Fibroblast of skin of right quadriceps (primary cell): Measurements from ENCODE around the gene IL32.
"Not testable (repeated sequence)": the region's sequence is repeated elsewhere in the genome, so short reads cannot be mapped to it uniquely, and the experiment has no call there.

Experiments
- DNase-seq: peaks from one replicate; pipeline ENCODE4 v3.0.0-alpha.2; 2013

IL32 gene

DNA sequence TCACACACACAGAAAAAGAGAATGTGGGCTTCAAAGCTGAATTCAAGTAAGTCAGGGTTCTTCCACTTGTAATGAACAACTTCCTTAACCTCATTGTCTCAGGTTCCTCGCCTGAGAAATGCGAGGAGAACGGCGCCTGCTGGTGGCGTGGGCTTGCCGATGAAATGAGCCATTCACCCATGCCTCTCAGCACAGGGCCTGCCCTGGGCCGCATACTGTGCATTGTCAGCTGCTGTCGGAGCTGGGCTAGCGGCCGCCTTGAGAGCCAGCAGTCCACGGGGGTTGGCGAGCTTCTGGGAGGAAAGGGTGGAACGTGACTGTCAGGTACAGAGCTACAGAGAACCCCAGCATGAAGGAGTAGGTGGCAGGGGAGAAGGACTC, 12.1 kb upstream of the IL32 start:
- not testable (repeated sequence) for DNase-seq

GRCh38 chr16:3054965-3055733, 10.3 kb upstream of the IL32 start:
- no peak for DNase-seq

- DNase-seq, result not testable (repeated sequence)
Observed at GRCh38 chr16:3055734-3056115, 9.7 kb upstream of the IL32 start.

DNA sequence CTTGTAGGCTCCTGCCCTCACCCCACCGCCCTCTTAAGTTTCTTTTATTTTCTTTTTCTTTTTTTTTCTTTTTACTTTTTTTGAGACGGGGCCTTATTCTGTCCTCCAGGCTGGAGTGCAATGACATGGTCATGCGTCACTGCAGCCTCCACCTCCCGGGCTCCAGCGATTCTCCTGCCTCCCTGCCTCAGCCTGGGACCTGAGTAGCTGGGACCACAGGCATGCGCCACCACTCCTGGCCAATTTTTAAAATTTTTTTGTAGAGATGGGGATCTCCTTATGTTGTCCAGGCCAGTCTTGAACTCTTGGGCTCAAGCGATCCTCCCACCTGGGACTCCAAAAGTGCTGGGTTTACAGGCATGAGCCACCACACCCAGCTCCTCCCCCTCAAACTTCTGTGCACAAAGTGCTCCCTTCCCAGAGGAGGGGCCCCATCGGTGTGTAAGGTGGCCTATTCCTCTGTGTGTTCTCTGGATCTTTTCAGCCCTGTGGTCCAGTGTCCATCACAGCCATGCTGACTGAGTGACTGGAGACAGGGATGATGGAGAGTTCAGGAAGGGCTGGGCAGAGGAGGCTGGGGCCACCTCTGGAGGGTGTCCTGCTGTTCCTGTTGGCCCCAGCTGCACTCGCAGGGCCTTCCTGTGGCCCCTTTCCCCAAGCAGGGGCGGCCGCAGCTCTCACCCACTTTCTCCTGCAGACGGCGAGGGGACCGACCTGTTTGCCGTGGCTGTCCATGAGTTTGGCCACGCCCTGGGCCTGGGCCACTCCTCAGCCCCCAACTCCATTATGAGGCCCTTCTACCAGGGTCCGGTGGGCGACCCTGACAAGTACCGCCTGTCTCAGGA, 8.9 kb upstream of the IL32 start:
- DNase-seq, result no peak

DNA sequence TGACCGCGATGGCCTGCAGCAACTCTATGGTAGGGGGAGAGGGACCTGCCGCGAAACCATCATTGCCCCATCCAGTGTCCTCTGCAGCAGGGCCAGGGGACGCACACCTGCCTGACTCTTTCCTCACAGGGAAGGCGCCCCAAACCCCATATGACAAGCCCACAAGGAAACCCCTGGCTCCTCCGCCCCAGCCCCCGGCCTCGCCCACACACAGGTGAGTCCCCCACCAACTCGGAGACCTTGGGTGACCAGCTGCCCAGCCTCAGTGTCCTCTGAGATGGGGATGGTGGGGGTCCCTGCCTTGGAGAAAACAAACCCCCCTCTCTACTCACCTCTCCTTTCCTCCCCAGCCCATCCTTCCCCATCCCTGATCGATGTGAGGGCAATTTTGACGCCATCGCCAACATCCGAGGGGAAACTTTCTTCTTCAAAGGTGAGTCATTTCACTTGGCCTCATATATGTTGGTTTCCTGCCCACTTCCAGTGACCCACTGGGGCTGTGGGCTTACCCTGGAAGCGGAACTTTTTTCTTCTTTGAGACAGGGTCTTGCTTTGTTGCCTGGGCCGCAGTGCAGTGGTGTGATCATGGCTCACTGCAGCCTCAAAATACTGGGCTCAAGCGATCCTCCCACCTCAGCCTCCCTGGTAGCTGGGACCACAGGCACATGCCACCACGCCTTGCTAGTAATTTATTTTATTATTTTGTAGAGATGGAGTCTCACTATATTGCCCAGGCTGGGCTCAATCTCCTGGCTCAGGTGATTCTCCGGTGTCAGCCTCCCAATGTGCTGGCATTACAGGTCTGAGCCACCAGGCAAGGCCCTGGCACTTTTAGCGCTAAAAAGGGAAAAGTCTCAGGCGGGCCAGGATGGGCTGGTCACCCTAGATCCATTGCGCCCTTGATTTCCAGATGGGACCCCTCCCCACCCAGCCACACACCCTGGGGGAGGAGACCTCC, 8.0 kb upstream of the IL32 start:
- no peak for DNase-seq

- peak; percentile 45 for DNase-seq
Observed at GRCh38 chr16:3058139-3059030, 7.1 kb upstream of the IL32 start.

DNA sequence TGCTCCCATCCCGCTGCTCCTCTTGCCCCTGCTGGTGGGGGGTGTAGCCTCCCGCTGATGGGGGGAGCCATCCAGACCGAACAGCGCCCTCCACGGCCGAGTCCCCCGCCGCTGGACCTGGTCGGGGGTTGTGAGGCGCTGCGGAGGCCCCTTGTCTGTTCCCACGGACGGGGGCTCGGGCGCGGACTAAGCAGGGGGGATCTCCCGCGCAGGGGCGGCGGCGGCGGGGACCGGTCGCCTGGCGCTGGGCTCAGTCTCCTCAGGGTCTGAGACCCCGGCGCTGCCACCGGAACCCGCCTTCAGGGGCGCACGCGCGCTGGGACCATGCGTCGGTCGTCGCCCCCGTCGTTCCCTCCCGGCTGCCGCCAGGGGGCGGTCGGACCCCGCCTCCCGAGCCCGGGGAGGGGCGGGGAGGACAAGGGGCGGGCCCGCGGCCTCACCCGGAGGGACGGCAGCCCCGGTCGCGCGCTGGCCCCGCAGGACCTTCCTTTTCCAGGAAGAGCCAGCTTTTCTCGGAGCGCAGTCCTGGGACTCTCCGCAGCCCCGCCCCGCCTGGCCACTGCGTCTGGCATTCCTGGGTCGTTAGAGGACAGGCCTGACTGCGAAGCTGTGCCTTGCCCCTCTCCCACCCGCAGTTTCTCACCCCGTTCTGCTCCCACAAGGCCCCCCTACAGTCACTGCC, 6.3 kb upstream of the IL32 start:
- DNase-seq, result peak; percentile 85

GRCh38 chr16:3059723-3060242, 5.7 kb upstream of the IL32 start:
- DNase-seq, result no peak

GRCh38 chr16:3060339-3061127, 4.9 kb upstream of the IL32 start:
- DNase-seq, result no peak

GRCh38 chr16:3062553-3062952, 2.9 kb upstream of the IL32 start:
- DNase-seq, result no peak

DNA sequence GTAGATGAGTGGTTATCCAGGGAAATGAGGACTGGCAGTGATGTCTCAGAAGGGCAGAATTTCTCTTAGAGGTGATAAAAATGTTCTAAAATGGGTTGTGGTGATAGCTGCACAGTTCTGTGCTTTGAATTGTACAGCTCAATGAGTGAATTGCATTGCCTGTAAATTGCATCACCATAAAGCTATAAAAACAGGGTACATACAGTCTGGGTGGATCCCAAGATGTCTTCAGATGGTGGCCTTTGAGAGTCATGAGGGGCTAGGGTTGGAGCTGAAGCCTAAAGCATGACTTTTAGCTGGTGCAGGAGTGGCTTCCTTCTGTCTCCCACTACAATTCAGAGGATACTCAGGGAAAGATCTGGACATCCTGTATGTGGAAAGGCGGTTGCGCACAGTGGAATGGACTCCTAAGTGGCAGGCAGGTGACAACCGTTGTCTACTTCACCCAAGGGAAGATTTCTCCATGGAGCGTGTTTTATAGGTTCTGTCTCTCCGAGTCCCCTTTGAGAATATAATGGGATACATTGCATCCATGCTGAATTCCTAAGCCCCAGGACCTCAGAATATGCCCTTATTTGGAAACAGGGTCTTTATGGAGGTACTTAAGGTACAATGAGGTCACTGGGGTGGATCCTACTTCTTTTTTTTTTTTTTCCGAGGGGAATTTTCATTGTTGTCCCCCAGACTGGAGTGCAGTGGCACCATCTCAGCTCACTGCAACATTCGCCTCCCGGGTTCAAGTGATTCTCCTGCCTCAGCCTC, 1.6 kb upstream of the IL32 start:
- no peak for DNase-seq

DNA sequence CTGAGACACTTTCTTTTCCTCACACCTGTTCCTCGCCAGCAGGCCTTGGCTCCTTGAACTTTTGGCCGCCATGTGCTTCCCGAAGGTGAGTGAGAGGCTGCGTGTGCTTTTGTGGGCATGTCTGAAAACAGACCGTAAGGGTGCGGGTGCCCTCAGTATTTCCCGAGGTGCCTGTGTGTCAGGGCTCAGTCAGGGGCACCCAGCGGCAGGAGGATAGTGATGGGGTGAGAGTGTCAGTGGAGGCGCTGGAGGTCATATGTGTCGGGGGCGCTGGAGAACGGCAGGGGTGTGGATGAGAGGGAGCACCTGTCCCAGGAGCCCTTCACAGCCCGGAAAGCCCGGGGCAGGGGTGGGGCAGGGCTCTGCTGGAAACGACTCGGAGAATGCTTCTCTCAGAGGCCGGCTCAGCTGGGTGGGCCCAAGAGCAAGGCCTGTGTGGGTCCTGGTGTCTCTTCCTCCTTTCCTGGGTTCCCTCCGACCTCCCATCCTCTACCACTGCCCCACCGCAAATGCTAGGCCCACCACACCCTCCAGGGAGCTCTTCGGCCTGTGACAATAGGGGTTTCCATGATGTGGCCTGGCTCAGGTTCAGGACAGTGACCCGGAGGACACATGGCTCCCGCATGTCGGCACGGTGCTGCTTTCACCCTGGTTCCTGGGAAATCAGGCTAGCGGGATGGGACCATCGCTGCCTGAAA, 451 bp downstream of the IL32 start:
- no peak for DNase-seq

- no peak for DNase-seq
Observed at GRCh38 chr16:3066440-3066748, 954 bp downstream of the IL32 start.

DNA sequence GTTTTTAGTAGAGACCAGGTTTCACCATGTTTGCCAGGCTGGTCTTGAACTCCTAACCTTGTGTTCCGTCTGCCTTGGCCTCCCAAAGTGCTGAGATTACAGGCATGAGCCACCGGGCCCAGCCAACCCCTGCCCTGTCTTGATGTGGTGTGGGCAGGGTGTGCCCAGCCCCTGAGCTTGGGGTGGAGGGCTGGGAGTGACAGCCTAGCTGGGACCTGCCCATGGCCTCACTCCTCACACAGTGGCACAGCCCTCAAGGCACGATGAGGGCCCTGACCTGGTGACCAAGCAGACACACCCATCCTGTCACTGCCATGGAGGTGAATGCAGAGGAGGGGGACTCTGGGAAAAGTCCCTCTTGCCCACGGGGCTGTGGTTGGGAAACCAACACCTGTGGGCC, 3.0 kb downstream of the IL32 start:
- DNase-seq, result no peak

GRCh38 chr16:3069146-3069545, 3.7 kb downstream of the IL32 start:
- DNase-seq, result not testable (repeated sequence)

DNA sequence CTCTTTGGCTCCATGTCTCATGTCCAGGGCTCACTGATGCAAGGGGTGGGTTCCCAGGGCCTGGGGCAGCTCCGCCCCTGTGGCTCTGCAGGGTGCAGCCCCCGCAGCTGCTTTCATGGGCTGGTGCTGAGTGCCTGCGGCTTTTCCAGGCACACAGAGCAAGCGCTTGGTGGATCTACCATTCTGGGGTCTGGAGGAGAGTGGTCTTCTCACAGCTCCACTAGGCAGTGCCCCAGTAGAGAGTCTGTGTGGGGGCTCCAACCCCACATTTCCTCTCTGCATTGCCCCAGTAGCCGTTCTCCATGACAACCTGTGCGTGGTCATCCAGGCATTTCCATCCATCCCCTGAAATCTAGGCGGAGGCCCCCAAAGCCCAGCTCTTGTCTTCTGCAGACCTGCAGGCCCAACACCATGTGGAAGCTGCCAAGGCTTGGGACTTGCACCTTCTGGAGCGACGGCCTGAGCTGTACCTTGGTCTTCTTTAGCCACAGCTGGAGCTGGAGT, 5.2 kb downstream of the IL32 start:
- no peak for DNase-seq

DNA sequence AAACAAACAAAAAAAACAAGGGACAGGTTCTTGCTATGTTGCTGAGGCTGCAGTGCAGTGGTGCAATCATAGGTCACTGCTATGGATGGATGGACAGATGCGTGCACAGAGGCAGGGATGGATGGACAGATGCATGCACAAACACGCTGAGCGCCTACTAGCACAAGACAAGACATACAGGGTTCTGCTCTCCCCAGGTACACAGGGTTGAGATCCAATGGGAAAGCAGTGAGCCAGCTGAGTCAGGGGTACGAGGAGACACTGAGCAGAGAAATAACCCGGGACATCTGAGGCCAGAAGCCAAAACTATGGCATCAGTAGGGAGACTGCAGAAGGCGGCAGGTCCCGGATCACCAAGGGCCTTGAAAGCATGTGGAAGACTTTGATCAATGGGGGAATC, 6.2 kb downstream of the IL32 start:
- no peak for DNase-seq

GRCh38 chr16:3072148-3072547, 6.7 kb downstream of the IL32 start:
- DNase-seq, result not testable (repeated sequence)
